HEK293 (cell line): Measurements from ENCODE around the gene AFP.

Experiments
- CTCF ChIA-PET: fragments of 350-600 bp; formaldehyde crosslinking; extraction: SDS; loops from one replicate; lab custom pipeline; 2021; ENCODE audit warnings: antibody characterized with exemption; lab: Yijun Ruan, JAX
- POLR2A ChIA-PET: fragments of 300-600 bp; formaldehyde crosslinking; extraction: SDS; loops from one replicate; lab custom pipeline; 2020; ENCODE audit warnings: antibody characterized with exemption, inconsistent platforms; lab: Yijun Ruan, JAX
- H3K27ac ChIP-seq: fragments of 200-500 bp; sonication (Bioruptor generic); 2 replicates; pipeline ENCODE4 v1.5.1; 2014; ENCODE audit warnings: low read depth, low read length, control low read depth, inconsistent platforms; ENCODE audit errors: extremely low read depth
- H3K36me3 ChIP-seq, 2 experiments: fragments of 200-500 bp in 1 of 2; sonication (Bioruptor generic) in 1 of 2; 1 replicate in 1 of 2; 2 replicates in 1 of 2; pipeline ENCODE4 v1.5.1; 2014 to 2017; ENCODE audit warnings: inconsistent platforms in 2 of 2, low read length in 2 of 2; ENCODE audit not compliant: control insufficient read depth in 2 of 2, insufficient read depth in 1 of 2
- H3K4me1 ChIP-seq: fragments of 200-500 bp; sonication (Bioruptor generic); 2 replicates; pipeline ENCODE4 v1.5.1; 2014; ENCODE audit warnings: mild to moderate bottlenecking, low read length, inconsistent platforms; ENCODE audit not compliant: control insufficient read depth, insufficient read depth
- H3K4me3 ChIP-seq: 2 replicates; pipeline ENCODE4 v1.5.1; 2011; ENCODE audit warnings: low read depth, mild to moderate bottlenecking, control low read depth, low read length, moderate library complexity
- H3K9me3 ChIP-seq: fragments of 200-500 bp; sonication (Bioruptor generic); 2 replicates; pipeline ENCODE4 v1.5.1; 2014; ENCODE audit warnings: low read depth, low read length, inconsistent platforms; ENCODE audit not compliant: control insufficient read depth, insufficient read depth
- GFI1B ChIP-seq: fragments of 450-650 bp; formaldehyde crosslinking; IDR thresholded peaks from 2 replicates; pipeline ENCODE4 v1.5.1; 2016; ENCODE audit warnings: missing biosample characterization, missing genetic modification characterization
- GLI2 ChIP-seq: fragments of 450-650 bp; formaldehyde crosslinking; IDR thresholded peaks from 2 replicates; pipeline ENCODE4; 2017; ENCODE audit warnings: missing biosample characterization, missing genetic modification characterization, low read depth, borderline replicate concordance
- KLF8 ChIP-seq: fragments of 450-650 bp; formaldehyde crosslinking; IDR thresholded peaks from 2 replicates; pipeline ENCODE4 v1.5.1; 2016; ENCODE audit warnings: missing biosample characterization, missing genetic modification characterization
- MEIS1 ChIP-seq: sonication (generic); formaldehyde crosslinking; IDR thresholded peaks from 2 replicates; pipeline ENCODE4 v1.8.1; 2022; ENCODE audit warnings: missing genetic modification reagents, mild to moderate bottlenecking, borderline replicate concordance
- PRDM1 ChIP-seq: fragments of 450-650 bp; formaldehyde crosslinking; IDR thresholded peaks from 2 replicates; pipeline ENCODE4; 2016; ENCODE audit warnings: missing biosample characterization, missing genetic modification characterization
- SALL2 ChIP-seq: fragments of 450-650 bp; formaldehyde crosslinking; IDR thresholded peaks from 2 replicates; pipeline ENCODE4 v1.5.0; 2017; ENCODE audit warnings: missing biosample characterization, mild to moderate bottlenecking, missing genetic modification characterization, borderline replicate concordance
- SP3 ChIP-seq: fragments of 450-650 bp; formaldehyde crosslinking; IDR thresholded peaks from 2 replicates; pipeline ENCODE4 v1.5.1; 2016; ENCODE audit warnings: missing biosample characterization, missing genetic modification characterization
- SP7 ChIP-seq: fragments of 450-650 bp; formaldehyde crosslinking; IDR thresholded peaks from 2 replicates; pipeline ENCODE4 v1.5.1; 2016; ENCODE audit warnings: missing biosample characterization, missing genetic modification characterization
- ZFP3 ChIP-seq: fragments of 450-650 bp; formaldehyde crosslinking; IDR thresholded peaks from 2 replicates; pipeline ENCODE4 v1.5.1; 2016; ENCODE audit warnings: low read depth, missing biosample characterization, missing genetic modification characterization
- ZFP69B ChIP-seq: fragments of 450-650 bp; formaldehyde crosslinking; IDR thresholded peaks from 2 replicates; pipeline ENCODE4 v1.5.1; 2016; ENCODE audit warnings: missing biosample characterization, missing genetic modification characterization
- ZNF121 ChIP-seq: fragments of 450-650 bp; formaldehyde crosslinking; IDR thresholded peaks from 2 replicates; pipeline ENCODE4 v1.5.1; 2016; ENCODE audit warnings: missing biosample characterization, missing genetic modification characterization
- ZNF19 ChIP-seq: fragments of 450-650 bp; formaldehyde crosslinking; IDR thresholded peaks from 2 replicates; pipeline ENCODE4; 2016; ENCODE audit warnings: missing biosample characterization, missing genetic modification characterization, low read depth
- ZNF214 ChIP-seq: fragments of 450-650 bp; formaldehyde crosslinking; IDR thresholded peaks from 2 replicates; pipeline ENCODE4 v1.5.1; 2017; ENCODE audit warnings: missing biosample characterization, mild to moderate bottlenecking, missing genetic modification characterization, borderline replicate concordance
- ZNF239 ChIP-seq: fragments of 450-650 bp; formaldehyde crosslinking; IDR thresholded peaks from 2 replicates; pipeline ENCODE4 v1.5.1; 2016; ENCODE audit warnings: missing biosample characterization, missing genetic modification characterization
- ZNF548 ChIP-seq: fragments of 450-650 bp; formaldehyde crosslinking; IDR thresholded peaks from 2 replicates; pipeline ENCODE4 v1.5.1; 2016; ENCODE audit warnings: missing biosample characterization, missing genetic modification characterization
- ZNF660 ChIP-seq: fragments of 450-650 bp; IDR thresholded peaks from 2 replicates; pipeline ENCODE4 v1.5.1; 2018; ENCODE audit warnings: missing biosample characterization, mild to moderate bottlenecking, missing genetic modification characterization
- ZNF677 ChIP-seq: fragments of 450-650 bp; IDR thresholded peaks from 2 replicates; pipeline ENCODE4 v1.5.0; 2018; ENCODE audit warnings: missing biosample characterization, mild to moderate bottlenecking, missing genetic modification characterization, moderate library complexity
- TF ChIP-seq, protein P1 (sequence below): fragments of 450-650 bp; formaldehyde crosslinking; IDR thresholded peaks from 2 replicates; pipeline ENCODE4 v1.5.1; 2017; ENCODE audit warnings: missing biosample characterization, missing genetic modification characterization
- TF ChIP-seq, protein P2 (sequence below): fragments of 450-650 bp; formaldehyde crosslinking; IDR thresholded peaks from 2 replicates; pipeline ENCODE4 v1.5.1; 2016; ENCODE audit warnings: missing biosample characterization, missing genetic modification characterization
- TF ChIP-seq, protein P3 (sequence below): fragments of 450-650 bp; formaldehyde crosslinking; IDR thresholded peaks from 2 replicates; pipeline ENCODE4 v1.5.1; 2016; ENCODE audit warnings: missing biosample characterization, missing genetic modification characterization
- TF ChIP-seq, protein P4 (sequence below): fragments of 450-650 bp; formaldehyde crosslinking; IDR thresholded peaks from 2 replicates; pipeline ENCODE4 v1.5.1; 2017; ENCODE audit warnings: missing biosample characterization, mild to moderate bottlenecking, missing genetic modification characterization, moderate library complexity
- TF ChIP-seq, protein P5 (sequence below): fragments of 450-650 bp; formaldehyde crosslinking; IDR thresholded peaks from 2 replicates; pipeline ENCODE4 v1.5.1; 2016; ENCODE audit warnings: missing biosample characterization, missing genetic modification characterization
- TF ChIP-seq, protein P6 (sequence below): fragments of 450-650 bp; formaldehyde crosslinking; IDR thresholded peaks from 2 replicates; pipeline ENCODE4 v1.5.1; 2016; ENCODE audit warnings: missing biosample characterization, missing genetic modification characterization

AFP gene

DNA sequence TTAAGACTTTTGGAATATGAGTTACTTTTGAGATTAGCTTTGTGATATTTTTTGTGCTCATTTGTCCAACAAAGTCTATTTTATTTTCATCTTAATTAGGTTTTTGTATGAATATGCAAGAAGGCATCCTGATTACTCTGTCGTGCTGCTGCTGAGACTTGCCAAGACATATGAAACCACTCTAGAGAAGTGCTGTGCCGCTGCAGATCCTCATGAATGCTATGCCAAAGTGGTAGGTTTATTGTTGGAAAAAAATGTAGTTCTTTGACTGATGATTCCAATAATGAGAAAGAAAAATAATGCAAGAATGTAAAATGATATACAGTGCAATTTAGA is 21.1 kb upstream of the AFP start:
- ChIA-PET POLR2A (no interaction called here), CTCF (no interaction called here)
- Histone ChIP-seq H3K4me1 (no peaks in the 10 kb centered on the region), H3K9me3 (no peaks in the 10 kb centered on the region), H3K27ac (no peak overlapping the region), H3K4me3 (no peak overlapping the region)
- TF ChIP-seq PRDM1 (tag by site-specific recombination) (no peak), SALL2 (tag by site-specific recombination) (no peak), ZNF121 (no peak), MEIS1 (CRISPR knock-in tag) (no peak), ZNF677 (tag by site-specific recombination) (no peak), KLF8 (no peak), ZNF214 (tag by site-specific recombination) (no peak), GLI2 (tag by site-specific recombination) (no peak), ZFP69B (tag by site-specific recombination) (no peak), GFI1B (tag by site-specific recombination) (no peak), ZFP3 (tag by site-specific recombination) (no peak), SP3 (tag by site-specific recombination) (no peak), SP7 (no peak)
- TF ChIP-seq, protein P1, sequence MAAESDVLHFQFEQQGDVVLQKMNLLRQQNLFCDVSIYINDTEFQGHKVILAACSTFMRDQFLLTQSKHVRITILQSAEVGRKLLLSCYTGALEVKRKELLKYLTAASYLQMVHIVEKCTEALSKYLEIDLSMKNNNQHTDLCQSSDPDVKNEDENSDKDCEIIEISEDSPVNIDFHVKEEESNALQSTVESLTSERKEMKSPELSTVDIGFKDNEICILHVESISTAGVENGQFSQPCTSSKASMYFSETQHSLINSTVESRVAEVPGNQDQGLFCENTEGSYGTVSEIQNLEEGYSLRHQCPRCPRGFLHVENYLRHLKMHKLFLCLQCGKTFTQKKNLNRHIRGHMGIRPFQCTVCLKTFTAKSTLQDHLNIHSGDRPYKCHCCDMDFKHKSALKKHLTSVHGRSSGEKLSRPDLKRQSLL (tag by site-specific recombination), result no peak
- TF ChIP-seq, protein P2, sequence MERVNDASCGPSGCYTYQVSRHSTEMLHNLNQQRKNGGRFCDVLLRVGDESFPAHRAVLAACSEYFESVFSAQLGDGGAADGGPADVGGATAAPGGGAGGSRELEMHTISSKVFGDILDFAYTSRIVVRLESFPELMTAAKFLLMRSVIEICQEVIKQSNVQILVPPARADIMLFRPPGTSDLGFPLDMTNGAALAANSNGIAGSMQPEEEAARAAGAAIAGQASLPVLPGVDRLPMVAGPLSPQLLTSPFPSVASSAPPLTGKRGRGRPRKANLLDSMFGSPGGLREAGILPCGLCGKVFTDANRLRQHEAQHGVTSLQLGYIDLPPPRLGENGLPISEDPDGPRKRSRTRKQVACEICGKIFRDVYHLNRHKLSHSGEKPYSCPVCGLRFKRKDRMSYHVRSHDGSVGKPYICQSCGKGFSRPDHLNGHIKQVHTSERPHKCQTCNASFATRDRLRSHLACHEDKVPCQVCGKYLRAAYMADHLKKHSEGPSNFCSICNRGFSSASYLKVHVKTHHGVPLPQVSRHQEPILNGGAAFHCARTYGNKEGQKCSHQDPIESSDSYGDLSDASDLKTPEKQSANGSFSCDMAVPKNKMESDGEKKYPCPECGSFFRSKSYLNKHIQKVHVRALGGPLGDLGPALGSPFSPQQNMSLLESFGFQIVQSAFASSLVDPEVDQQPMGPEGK (tag by site-specific recombination), result no peak
- TF ChIP-seq, protein P3, sequence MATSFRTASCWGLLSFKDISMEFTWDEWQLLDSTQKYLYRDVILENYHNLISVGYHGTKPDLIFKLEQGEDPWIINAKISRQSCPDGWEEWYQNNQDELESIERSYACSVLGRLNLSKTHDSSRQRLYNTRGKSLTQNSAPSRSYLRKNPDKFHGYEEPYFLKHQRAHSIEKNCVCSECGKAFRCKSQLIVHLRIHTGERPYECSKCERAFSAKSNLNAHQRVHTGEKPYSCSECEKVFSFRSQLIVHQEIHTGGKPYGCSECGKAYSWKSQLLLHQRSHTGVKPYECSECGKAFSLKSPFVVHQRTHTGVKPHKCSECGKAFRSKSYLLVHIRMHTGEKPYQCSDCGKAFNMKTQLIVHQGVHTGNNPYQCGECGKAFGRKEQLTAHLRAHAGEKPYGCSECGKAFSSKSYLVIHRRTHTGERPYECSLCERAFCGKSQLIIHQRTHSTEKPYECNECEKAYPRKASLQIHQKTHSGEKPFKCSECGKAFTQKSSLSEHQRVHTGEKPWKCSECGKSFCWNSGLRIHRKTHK (tag by site-specific recombination), result no peak
- TF ChIP-seq, protein P4, sequence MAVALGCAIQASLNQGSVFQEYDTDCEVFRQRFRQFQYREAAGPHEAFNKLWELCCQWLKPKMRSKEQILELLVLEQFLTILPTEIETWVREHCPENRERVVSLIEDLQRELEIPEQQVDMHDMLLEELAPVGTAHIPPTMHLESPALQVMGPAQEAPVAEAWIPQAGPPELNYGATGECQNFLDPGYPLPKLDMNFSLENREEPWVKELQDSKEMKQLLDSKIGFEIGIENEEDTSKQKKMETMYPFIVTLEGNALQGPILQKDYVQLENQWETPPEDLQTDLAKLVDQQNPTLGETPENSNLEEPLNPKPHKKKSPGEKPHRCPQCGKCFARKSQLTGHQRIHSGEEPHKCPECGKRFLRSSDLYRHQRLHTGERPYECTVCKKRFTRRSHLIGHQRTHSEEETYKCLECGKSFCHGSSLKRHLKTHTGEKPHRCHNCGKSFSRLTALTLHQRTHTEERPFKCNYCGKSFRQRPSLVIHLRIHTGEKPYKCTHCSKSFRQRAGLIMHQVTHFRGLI (tag by site-specific recombination), result no peak
- TF ChIP-seq, all 188 proteins: peak for 0
- H3K36me3 ChIP-seq, result no peaks in the 10 kb centered on the region

DNA sequence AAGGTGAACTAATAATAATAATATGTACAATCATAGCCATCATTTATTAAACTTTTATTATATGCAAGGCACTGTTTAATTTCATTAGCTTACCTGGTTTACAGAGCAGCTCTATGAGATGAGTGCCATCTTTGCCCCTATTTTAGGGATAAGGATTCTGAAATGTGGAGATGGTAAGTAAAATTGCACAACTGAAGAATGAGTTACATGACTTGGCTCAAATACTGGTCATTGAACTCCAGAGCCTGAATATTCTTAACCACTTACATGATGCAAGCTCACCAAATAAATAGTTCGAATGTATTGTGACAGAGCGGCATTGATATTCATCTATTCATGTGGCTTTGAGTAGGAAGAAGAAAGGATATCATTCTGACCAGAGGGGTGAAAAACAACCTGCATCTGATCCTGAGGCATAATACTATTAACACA is 20.2 kb upstream of the AFP start:
- ChIA-PET POLR2A (no interaction called here), CTCF (no interaction called here)
- Histone ChIP-seq H3K36me3 (no peaks in the 10 kb centered on the region), H3K9me3 (no peaks in the 10 kb centered on the region), H3K27ac (no peak overlapping the region), H3K4me3 (no peak overlapping the region), H3K4me1 (no peaks in the 10 kb centered on the region)
- TF ChIP-seq, protein P1 (tag by site-specific recombination), result no peak
- no peak for TF ChIP-seq ZNF660
- TF ChIP-seq, protein P5, sequence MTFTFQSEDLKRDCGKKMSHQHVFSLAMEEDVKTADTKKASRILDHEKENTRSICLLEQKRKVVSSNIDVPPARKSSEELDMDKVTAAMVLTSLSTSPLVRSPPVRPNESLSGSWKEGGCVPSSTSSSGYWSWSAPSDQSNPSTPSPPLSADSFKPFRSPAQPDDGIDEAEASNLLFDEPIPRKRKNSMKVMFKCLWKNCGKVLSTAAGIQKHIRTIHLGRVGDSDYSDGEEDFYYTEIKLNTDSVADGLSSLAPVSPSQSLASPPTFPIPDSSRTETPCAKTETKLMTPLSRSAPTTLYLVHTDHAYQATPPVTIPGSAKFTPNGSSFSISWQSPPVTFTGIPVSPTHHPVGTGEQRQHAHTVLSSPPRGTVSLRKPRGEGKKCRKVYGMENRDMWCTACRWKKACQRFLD (tag by site-specific recombination), result no peak
- TF ChIP-seq GLI2 (tag by site-specific recombination), result no peak
- TF ChIP-seq, protein P6, sequence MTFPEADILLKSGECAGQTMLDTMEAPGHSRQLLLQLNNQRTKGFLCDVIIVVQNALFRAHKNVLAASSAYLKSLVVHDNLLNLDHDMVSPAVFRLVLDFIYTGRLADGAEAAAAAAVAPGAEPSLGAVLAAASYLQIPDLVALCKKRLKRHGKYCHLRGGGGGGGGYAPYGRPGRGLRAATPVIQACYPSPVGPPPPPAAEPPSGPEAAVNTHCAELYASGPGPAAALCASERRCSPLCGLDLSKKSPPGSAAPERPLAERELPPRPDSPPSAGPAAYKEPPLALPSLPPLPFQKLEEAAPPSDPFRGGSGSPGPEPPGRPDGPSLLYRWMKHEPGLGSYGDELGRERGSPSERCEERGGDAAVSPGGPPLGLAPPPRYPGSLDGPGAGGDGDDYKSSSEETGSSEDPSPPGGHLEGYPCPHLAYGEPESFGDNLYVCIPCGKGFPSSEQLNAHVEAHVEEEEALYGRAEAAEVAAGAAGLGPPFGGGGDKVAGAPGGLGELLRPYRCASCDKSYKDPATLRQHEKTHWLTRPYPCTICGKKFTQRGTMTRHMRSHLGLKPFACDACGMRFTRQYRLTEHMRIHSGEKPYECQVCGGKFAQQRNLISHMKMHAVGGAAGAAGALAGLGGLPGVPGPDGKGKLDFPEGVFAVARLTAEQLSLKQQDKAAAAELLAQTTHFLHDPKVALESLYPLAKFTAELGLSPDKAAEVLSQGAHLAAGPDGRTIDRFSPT (tag by site-specific recombination), result no peak
- no peak for TF ChIP-seq SP7
- TF ChIP-seq ZNF239, result no peak
- no peak for TF ChIP-seq ZNF548 (tag by site-specific recombination)
- no peak for TF ChIP-seq ZNF19 (tag by site-specific recombination)
